H9 (cell line): Measurements from ENCODE around the gene LRRC7. TPM values are rescaled to one million over a fixed set of nuclear protein-coding genes. Genes with fewer than 3 reads are reported as not detected.

ENCODE experiments used
- DNase-seq: peaks from one replicate; pipeline ENCODE4 v3.0.0-alpha.2; 2017
- H2AFZ ChIP-seq: one replicate; pipeline ENCODE4 v1.6.1; 2013; ENCODE audit warnings: mild to moderate bottlenecking, low read length, control low read depth, moderate library complexity
- H2AK5ac ChIP-seq: 2 replicates; pipeline ENCODE4 v1.6.1; 2013; ENCODE audit warnings: low read length, control low read depth, mixed read lengths; ENCODE audit not compliant: insufficient read length
- H2BK120ac ChIP-seq: one replicate; pipeline ENCODE4 v1.6.1; 2013; ENCODE audit warnings: low read depth, mild to moderate bottlenecking, low read length, control low read depth, inconsistent platforms; ENCODE audit not compliant: poor library complexity, severe bottlenecking
- H2BK12ac ChIP-seq: 2 replicates; pipeline ENCODE4 v1.6.1; 2013; ENCODE audit warnings: low read length, control low read depth, mixed read lengths, low read depth; ENCODE audit not compliant: insufficient read length
- H2BK15ac ChIP-seq: 2 replicates; pipeline ENCODE4 v1.6.1; 2013; ENCODE audit warnings: low read depth, low read length, control low read depth
- H2BK20ac ChIP-seq: one replicate; pipeline ENCODE4 v1.6.1; 2013; ENCODE audit warnings: low read depth, mild to moderate bottlenecking, low read length, control low read depth, inconsistent platforms; ENCODE audit not compliant: poor library complexity, severe bottlenecking
- H2BK5ac ChIP-seq: 2 replicates; pipeline ENCODE4 v1.6.1; 2013; ENCODE audit warnings: low read length, control low read depth, mixed read lengths; ENCODE audit not compliant: insufficient read length
- H3K14ac ChIP-seq: 2 replicates; pipeline ENCODE4 v1.6.1; 2013; ENCODE audit warnings: low read length, control low read depth; ENCODE audit not compliant: insufficient read depth
- H3K18ac ChIP-seq: 2 replicates; pipeline ENCODE4 v1.6.1; 2013; ENCODE audit warnings: low read depth, mild to moderate bottlenecking, mixed read lengths, low read length, control low read depth; ENCODE audit not compliant: insufficient read length
- H3K23ac ChIP-seq: 2 replicates; pipeline ENCODE4 v1.6.1; 2013; ENCODE audit warnings: low read length, control low read depth, mixed read lengths, low read depth; ENCODE audit not compliant: insufficient read length
- H3K23me2 ChIP-seq: 2 replicates; pipeline ENCODE4 v1.6.1; 2013; ENCODE audit warnings: low read depth, mild to moderate bottlenecking, mixed read lengths, low read length, control low read depth; ENCODE audit not compliant: insufficient read length, poor library complexity, severe bottlenecking
- H3K27ac ChIP-seq: 2 replicates; pipeline ENCODE4 v1.5.1; 2013; ENCODE audit warnings: low read length, control low read depth, mixed read lengths, low read depth; ENCODE audit not compliant: insufficient read length
- H3K27me3 ChIP-seq: 2 replicates; pipeline ENCODE4 v1.6.1; 2013; ENCODE audit warnings: low read length, control low read depth, inconsistent platforms; ENCODE audit not compliant: insufficient read depth
- H3K4ac ChIP-seq: 2 replicates; pipeline ENCODE4 v1.6.1; 2013; ENCODE audit warnings: low read depth, mild to moderate bottlenecking, control low read depth, inconsistent platforms, low read length, moderate library complexity
- H3K4me1 ChIP-seq: 2 replicates; pipeline ENCODE4 v1.6.1; 2013; ENCODE audit warnings: low read length, control low read depth, inconsistent platforms; ENCODE audit not compliant: insufficient read depth
- H3K4me2 ChIP-seq: 2 replicates; pipeline ENCODE4 v1.6.1; 2013; ENCODE audit warnings: low read length, control low read depth, mixed read lengths; ENCODE audit not compliant: insufficient read length, insufficient read depth
- H3K56ac ChIP-seq: 2 replicates; pipeline ENCODE4 v1.6.1; 2013; ENCODE audit warnings: low read depth, mild to moderate bottlenecking, mixed read lengths, low read length, control low read depth; ENCODE audit not compliant: insufficient read length
- H3K79me1 ChIP-seq: 2 replicates; pipeline ENCODE4 v1.6.1; 2013; ENCODE audit warnings: low read depth, mild to moderate bottlenecking, moderate library complexity, low read length, control low read depth, inconsistent platforms; ENCODE audit not compliant: insufficient read depth, poor library complexity, severe bottlenecking
- H3K79me2 ChIP-seq: 2 replicates; pipeline ENCODE4 v1.6.1; 2013; ENCODE audit warnings: low read length, control low read depth, inconsistent platforms; ENCODE audit not compliant: insufficient read depth
- H3K9ac ChIP-seq: 2 replicates; pipeline ENCODE4 v1.6.1; 2013; ENCODE audit warnings: low read length, control low read depth, mixed read lengths; ENCODE audit not compliant: insufficient read length; ENCODE audit errors: extremely low read depth
- H3K9me3 ChIP-seq: one replicate; pipeline ENCODE4 v1.6.1; 2013; ENCODE audit warnings: low read depth, low read length, inconsistent platforms; ENCODE audit not compliant: control insufficient read depth
- H3T11ph ChIP-seq: one replicate; pipeline ENCODE4 v1.6.1; 2013; ENCODE audit warnings: mild to moderate bottlenecking, low read length, control low read depth, inconsistent platforms
- H4K20me1 ChIP-seq: one replicate; pipeline ENCODE4 v1.6.1; 2013; ENCODE audit not compliant: control insufficient read depth, insufficient read length, insufficient read depth
- H4K5ac ChIP-seq: 2 replicates; pipeline ENCODE4 v1.6.1; 2013; ENCODE audit warnings: low read depth, mild to moderate bottlenecking, mixed read lengths, low read length, control low read depth; ENCODE audit not compliant: insufficient read length
- H4K8ac ChIP-seq: replicated peaks from 2 replicates; pipeline ENCODE4 v1.6.1; 2013; ENCODE audit warnings: low read length, control low read depth, mixed read lengths, low read depth; ENCODE audit not compliant: insufficient read length
- H4K91ac ChIP-seq: 2 replicates; pipeline ENCODE4 v1.6.1; 2013; ENCODE audit warnings: low read depth, mild to moderate bottlenecking, moderate library complexity, mixed read lengths, low read length, control low read depth; ENCODE audit not compliant: insufficient read length
- H3K27ac Mint-ChIP-seq, 3 experiments: 2 replicates in 2 of 3; 3 replicates in 1 of 3; pipeline ENCODE4 v1.8.0; 2020 to 2021; ENCODE audit warnings: mixed read lengths in 3 of 3, mild to moderate bottlenecking in 1 of 3, moderate library complexity in 1 of 3
- H3K27me3 Mint-ChIP-seq: 2 replicates; pipeline ENCODE4 v1.8.0; 2021; ENCODE audit warnings: low read depth, mild to moderate bottlenecking, moderate library complexity, mixed read lengths
- H3K36me3 Mint-ChIP-seq, 3 experiments: 2 replicates in 2 of 3; 3 replicates in 1 of 3; pipeline ENCODE4 v1.8.0; 2020 to 2021; ENCODE audit warnings: low read depth in 3 of 3, mixed read lengths in 3 of 3; ENCODE audit not compliant: insufficient read depth in 1 of 3
- H3K4me1 Mint-ChIP-seq, 2 experiments: 2 replicates each; pipeline ENCODE4 v1.8.0; 2020; ENCODE audit warnings: mixed read lengths in 2 of 2
- H3K4me3 Mint-ChIP-seq, 2 experiments: 2 replicates in 1 of 2; 3 replicates in 1 of 2; pipeline ENCODE4 v1.8.0; 2020 to 2021; ENCODE audit warnings: mild to moderate bottlenecking in 2 of 2, mixed read lengths in 2 of 2, moderate library complexity in 1 of 2
- H3K9me3 Mint-ChIP-seq, 2 experiments: 2 replicates in 1 of 2; 3 replicates in 1 of 2; pipeline ENCODE4 v1.8.0; 2020; ENCODE audit warnings: mild to moderate bottlenecking in 2 of 2, mixed read lengths in 2 of 2, moderate library complexity in 1 of 2
- WGBS: extraction: QIAGEN DNeasy Blood & Tissue Kit; methylation state at CpG from one replicate; pipeline ENCODE4 v1.1.7; 2013; ENCODE audit warnings: missing lambda C conversion rate, low lambda C conversion rate, mixed read lengths; ENCODE audit not compliant: insufficient read length; ENCODE audit errors: extremely low coverage; 5-methylcytosine and 5-hydroxymethylcytosine counted together
- total RNA-seq: library from RNA; stranded (reverse); gene quantifications from 2 replicates; pipeline ENCODE4 v1.2.1, GENCODE V29; 2021
- TF ChIP-seq, protein P1 (sequence below): fragments of 200-600 bp; sonication (generic); conservative IDR thresholded peaks from 3 replicates; pipeline ENCODE4 v1.8.0; 2021; ENCODE audit warnings: antibody characterized with exemption, mild to moderate bottlenecking

Gene LRRC7
- total RNA-seq, 1 experiment from 2014 or later = not detected

DNA sequence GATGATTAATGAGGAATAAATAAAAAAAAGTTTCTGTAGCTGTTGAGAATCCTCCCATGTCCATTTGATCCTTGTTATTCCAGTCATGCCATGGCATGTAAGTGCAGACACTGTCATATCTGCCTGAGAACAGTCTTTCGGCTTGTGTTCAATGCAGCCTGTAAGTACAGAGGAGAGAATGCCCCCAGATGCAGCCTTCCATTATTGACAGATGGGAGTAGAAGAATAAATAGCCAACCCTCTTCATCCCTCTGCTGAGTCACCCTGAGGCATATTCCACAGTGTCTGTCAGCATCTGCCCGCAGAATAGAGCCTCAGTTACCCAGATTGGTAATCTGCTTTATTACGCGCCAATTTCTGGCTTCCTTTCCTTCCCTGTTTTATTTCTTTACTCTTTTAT is 139.4 kb downstream of the LRRC7 start:
- Histone ChIP-seq H2BK20ac (no peak overlapping the region), H2BK120ac (no peak overlapping the region), H3K23ac (no peak overlapping the region), H2BK12ac (no peak overlapping the region), H3K9ac (no peak overlapping the region), H3K14ac (no peak overlapping the region), H4K5ac (no peak overlapping the region), H2AK5ac (no peak overlapping the region), H3K27me3 (no peaks in the 10 kb centered on the region), H3K9me3 (no peaks in the 10 kb centered on the region), H3K79me1 (no peaks in the 10 kb centered on the region), H4K91ac (no peak overlapping the region), H3K4ac (no peak overlapping the region), H2AFZ (no peak overlapping the region), H3K23me2 (no peaks in the 10 kb centered on the region), H4K8ac (no peak overlapping the region), H2BK15ac (no peak overlapping the region), H3K4me2 (no peak overlapping the region), H3T11ph (no peak overlapping the region), H3K18ac (no peak overlapping the region), H3K27ac (no peak overlapping the region), H3K79me2 (no peaks in the 10 kb centered on the region), H2BK5ac (no peak overlapping the region), H3K4me1 (no peaks in the 10 kb centered on the region), H3K56ac (no peak overlapping the region), H4K20me1 (no peaks in the 10 kb centered on the region)
- no peak overlapping the region; a peak in 1 of 7 replicates for H3K27ac Mint-ChIP-seq
- no peaks in the 10 kb centered on the region for H3K9me3 Mint-ChIP-seq
- H3K4me1 Mint-ChIP-seq = no peaks in the 10 kb centered on the region
- no peaks in the 10 kb centered on the region for H3K27me3 Mint-ChIP-seq
- no peak for DNase-seq
- WGBS = no CpG with 5 or more reads among the region's 4 CpGs
- no peak overlapping the region for H3K4me3 Mint-ChIP-seq
- H3K36me3 Mint-ChIP-seq = no peaks in the 10 kb centered on the region
- TF ChIP-seq, protein P1, sequence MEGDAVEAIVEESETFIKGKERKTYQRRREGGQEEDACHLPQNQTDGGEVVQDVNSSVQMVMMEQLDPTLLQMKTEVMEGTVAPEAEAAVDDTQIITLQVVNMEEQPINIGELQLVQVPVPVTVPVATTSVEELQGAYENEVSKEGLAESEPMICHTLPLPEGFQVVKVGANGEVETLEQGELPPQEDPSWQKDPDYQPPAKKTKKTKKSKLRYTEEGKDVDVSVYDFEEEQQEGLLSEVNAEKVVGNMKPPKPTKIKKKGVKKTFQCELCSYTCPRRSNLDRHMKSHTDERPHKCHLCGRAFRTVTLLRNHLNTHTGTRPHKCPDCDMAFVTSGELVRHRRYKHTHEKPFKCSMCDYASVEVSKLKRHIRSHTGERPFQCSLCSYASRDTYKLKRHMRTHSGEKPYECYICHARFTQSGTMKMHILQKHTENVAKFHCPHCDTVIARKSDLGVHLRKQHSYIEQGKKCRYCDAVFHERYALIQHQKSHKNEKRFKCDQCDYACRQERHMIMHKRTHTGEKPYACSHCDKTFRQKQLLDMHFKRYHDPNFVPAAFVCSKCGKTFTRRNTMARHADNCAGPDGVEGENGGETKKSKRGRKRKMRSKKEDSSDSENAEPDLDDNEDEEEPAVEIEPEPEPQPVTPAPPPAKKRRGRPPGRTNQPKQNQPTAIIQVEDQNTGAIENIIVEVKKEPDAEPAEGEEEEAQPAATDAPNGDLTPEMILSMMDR = no peak
